Endometrial microvascular endothelial cells (primary cell): Measurements from ENCODE around the gene MIA2. TPM values are rescaled to one million over a fixed set of nuclear protein-coding genes. Genes with fewer than 3 reads are reported as not detected.
"Not testable (repeated sequence)": the region's sequence is repeated elsewhere in the genome, so short reads cannot be mapped to it uniquely, and the experiment has no call there.

ENCODE experiments used
- in situ Hi-C: cut with HindIII; loops from 2 replicates; pipeline ENCODE4 v1.10.0; 2017; ENCODE audit warnings: low sequenced_read_pairs, low pct_unique_long_range_greater_than_20kb; ENCODE audit errors: inconsistent ontology term
- total RNA-seq: library from RNA; depleted of rRNA; stranded (reverse); fragments of >200 nt; gene quantifications from one replicate; pipeline ENCODE4 v1.2.3, GENCODE V29; 2015; ENCODE audit errors: inconsistent ontology term

The MIA2 gene
- total RNA-seq, 1 donor from 2014 or later = 11.6 TPM

DNA sequence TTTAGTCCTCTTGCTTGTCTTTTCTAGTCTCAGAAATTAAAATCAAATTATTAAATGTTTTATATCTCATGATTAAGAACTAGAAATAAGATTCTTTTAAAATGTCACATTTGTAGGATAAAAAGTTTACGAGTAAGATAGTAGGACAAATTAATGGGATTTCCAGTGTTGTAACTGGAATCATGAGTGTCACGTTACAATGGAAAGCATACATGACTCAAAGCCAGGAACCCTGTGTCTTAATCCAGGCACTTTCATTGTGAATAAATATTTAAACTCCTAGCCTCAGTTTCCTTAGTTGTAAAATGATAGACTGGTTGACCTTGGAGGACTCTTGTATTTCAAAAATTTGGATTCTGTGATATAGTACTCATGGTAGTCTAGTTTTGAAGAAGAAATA lies 84.9 kb downstream of the MIA2 start:
- in situ Hi-C loops = no loop called here

DNA sequence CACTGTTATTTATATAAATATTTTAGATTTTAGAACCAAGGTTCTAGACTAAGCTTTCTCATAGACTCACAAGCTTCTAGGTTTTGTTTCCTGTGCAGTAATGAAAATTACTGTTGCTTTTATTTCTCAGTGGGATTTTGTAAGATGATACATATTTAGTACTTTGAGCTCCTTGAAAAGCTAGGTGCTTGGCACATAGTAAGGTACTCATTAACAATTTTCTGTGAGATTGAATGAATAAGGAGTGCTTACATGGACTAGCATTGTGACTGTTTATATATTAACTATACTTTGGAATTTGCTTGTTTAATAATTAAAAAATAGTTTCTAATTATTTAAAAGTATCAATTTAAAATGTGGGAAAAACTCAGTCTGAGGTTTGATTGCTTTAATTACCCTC lies 85.7 kb downstream of the MIA2 start:
- in situ Hi-C loops = no loop called here

DNA sequence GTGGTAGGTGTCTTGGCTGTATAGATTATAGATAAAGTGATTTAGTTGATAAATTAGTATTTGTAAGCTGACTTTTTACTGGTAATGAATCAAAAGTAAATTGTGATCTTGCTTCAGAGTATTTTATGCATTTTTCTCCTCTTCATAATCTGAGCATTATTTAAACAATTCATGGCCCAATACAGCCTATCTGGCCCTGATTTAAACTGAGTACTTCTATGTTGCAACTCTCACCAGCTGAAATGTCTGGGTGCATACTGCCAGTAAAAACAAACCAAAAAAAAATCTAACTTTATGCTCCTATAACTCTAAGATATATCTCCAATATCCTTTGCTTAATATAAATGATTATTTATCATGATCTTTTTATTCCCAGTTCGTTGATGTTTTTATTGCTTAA lies 86.6 kb downstream of the MIA2 start:
- in situ Hi-C loops = no loop called here

DNA sequence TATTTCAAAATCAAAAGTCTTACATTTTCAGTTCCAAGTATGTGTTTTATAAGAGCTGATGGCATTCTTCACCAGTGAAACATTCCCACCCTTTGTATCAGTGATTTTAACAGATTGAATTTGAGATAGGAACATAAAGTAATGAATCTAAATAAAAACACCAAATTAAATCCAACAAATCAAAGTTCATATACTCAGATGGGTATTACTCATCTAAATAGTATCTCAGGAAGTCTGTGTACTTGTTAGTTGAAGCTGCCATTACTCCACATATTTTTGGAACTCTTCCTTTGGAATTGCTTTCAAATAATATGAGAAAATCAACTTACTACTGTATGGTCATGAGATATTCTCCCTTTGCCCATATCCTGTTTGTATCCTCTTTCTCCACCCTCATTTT lies 89.1 kb downstream of the MIA2 start:
- in situ Hi-C loops = no loop called here

DNA sequence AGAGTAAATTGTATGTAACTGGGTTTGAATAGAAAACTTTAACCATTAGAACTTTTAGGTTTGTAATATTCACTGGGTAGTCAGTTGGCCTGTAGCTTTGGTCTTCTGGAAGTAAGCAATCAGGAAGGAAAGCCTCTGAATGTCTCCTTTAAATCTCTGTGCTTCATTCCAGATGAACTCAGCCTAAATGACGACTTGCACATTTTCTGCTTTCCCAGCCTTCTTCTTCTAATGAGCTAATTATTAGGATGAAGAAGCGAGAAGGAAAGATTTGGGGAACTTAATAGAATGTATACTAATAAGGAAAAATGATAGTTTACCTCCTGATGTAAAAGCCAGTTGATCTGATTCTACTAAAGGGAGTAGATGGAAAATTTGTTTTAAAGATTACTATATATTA lies 90.4 kb downstream of the MIA2 start:
- in situ Hi-C loops = no loop called here

DNA sequence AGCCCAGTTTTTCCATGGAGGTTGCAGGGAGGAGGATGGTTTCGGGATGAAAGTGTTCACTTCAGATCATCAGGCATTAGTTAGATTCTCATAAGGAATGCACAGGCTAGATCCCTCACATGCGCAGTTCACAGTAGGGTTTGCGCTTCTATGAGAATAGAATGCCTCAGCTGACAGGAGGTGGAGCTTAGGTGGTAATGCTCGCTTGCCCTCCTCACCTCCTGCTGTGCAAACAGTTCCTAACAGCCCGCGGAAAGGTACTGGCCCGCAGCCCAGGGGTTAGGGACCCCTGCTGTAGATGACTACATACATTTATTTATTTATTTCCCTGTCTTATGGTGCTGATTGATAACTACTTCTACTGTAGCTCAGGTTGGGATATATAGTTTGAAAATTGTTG lies 105.3 kb downstream of the MIA2 start:
- in situ Hi-C loops = no loop called here

DNA sequence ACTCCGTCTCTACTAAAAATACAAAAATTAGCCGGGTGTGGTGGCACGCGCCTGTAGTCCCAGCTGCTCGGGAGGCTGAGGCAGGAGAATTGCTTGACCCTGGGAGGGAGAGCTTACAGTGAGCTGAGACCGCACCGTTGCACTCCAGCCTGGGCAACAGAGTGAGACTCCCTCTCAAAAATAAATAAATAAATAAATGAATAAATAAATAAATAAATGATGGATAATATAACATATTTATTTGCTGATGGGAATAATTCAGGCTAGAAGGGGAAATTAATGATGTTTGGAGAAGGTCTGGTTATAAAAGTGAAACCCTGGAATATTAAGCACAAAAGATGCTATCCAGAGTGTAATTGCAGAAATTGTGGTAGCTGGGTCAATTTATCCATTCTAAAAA lies 107.4 kb downstream of the MIA2 start:
- in situ Hi-C loops = not testable (repeated sequence)

DNA sequence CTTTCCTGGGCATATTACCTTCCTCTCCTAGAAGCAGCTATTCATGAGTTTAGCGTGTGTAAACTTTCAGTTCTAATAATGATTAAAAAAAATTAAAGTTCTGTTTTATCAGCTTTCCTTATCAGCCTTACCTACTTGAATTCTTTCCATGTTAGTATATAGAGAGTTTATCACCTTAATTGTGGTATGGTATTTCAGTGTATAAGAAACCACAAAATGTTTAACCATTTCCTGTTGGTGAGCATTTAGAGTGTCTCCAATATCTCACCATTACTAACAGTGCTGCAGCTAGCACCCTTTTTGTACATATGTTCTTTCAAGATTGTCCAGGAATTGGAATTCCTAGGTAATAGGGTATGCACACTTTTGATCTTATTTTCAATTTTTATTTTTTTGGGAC lies 109.1 kb downstream of the MIA2 start:
- in situ Hi-C loops = no loop called here

DNA sequence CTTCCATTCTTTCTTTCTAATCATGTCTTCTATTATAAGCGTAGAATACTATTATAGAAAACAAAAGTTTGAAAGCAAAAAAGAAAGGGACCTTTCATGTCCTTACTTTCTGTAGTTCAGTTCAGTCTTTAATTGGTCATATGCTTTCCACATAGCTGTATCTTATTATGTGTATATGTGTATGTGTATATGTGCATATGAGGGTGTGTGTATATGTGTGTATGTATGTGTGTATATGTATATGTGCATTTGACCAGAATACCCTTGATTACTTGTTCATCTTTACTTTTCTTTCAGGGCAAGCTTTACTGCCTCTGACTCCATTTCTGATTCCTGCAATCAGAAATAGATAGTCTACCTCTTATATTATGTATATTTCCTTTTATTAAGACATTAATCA lies 109.9 kb downstream of the MIA2 start:
- in situ Hi-C loops = no loop called here

DNA sequence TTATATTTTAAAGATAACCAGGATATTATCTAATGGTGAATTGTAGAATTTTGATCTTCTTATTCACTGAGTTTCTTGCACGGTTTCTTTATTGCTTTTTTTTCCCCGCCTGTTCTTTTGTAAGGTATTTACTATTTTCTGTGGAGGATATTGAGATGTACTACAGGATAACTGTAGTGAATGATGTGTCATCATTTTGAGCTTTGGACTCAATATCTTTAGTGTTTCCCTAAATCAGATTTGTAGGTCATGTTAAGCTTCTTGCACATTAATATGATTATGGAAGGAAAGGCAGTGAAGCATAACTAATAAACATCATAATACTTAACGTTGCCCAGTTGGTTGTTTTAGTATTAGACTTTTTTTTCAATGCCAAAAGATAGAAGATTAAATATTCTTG lies 117.2 kb downstream of the MIA2 start:
- in situ Hi-C loops = no loop called here

DNA sequence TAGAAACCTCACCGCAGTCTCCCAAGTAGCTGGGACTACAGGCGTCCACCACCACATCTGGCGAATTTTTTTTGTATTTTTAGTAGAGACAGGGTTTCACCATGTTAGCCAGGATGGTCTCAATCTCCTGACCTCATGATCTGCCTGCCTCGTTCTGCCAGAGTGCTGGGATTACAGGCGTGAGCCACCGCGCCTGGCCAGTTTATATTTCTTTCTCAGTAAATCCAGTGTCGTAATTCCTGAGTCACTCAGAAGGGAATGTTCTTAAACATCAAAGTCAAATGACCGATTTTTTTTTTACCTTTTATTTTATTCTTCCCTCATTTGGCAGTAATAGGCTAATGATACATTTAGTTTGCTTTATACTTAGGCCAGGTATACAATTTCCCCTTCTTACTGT lies 118.0 kb downstream of the MIA2 start:
- in situ Hi-C loops = no loop called here

DNA sequence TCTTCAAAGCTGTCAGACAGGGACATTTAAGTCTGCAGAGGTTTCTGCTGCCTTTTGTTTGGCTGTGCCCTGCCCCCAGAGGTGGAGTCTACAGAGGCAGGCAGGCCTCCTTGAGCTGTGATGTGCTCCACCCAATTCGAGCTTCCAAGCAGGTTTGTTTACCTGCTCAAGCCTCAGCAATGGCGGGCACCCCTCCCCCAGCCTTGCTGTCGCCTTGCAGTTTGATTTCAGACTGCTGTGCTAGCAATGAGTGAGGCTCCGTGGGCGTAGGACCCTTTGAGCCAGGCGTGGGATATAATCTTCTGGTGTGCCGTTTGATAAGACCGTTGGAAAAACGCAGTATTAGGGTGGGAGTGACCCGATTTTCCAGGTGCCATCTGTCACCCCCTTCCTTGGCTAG lies 125.4 kb downstream of the MIA2 start:
- in situ Hi-C loops = not testable (repeated sequence)

DNA sequence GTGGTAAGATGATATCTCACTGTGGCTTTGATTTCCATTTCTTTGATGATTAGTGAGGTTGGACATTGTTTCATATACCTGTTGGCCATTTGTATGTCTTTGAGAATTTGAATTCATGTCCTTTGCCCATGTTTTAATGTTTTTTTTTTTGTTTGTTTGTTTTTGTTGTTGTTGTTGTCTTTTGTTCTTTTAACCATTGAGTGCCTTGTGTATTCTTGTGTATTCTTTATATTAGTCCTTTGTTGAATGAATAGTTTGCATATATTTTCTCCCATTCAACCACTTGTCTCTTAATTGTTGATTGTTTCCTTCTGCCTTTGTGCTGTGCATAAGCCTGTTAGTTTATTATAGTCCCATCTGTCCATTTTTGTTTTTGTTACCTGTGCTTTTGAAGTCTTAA lies 126.6 kb downstream of the MIA2 start:
- in situ Hi-C loops = no loop called here

DNA sequence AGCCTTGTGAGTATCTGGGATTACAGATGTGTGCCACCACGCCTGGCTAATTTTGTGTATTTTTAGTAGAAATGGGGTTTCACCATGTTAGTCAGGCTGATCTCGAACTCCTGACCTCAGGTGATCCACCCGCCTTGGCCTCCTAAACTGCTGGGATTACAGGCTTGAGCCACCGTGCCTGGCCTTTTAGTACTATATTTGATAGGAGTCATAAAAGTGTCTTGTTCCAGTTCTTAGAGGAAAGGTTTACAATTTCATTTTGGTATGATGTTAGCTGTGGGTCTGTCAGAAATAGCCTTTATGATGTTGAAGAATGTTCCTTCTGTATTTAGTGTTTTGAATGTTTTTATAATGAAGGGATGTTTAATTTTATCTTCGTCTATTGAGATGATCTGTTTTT lies 127.8 kb downstream of the MIA2 start:
- in situ Hi-C loops = not testable (repeated sequence)

DNA sequence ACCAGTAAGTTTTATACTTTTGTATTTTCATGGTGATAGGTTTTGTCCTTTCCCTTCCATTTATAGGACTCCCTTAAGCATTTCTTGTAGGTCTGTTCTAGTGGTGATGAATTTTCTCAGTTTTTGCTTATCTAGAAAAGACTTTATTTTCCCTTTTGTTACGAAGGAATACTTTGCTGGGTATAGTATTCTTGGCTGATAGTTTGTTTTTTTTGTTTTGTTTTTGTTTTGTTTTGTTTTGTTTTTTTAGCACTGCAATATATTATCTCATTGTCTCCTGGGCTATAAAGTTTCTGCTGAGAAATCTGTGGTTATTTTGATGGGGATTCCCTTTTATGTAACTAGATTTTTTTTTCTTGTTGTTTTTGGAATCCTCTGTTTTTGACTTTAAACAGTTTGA lies 130.8 kb downstream of the MIA2 start:
- in situ Hi-C loops = no loop called here

DNA sequence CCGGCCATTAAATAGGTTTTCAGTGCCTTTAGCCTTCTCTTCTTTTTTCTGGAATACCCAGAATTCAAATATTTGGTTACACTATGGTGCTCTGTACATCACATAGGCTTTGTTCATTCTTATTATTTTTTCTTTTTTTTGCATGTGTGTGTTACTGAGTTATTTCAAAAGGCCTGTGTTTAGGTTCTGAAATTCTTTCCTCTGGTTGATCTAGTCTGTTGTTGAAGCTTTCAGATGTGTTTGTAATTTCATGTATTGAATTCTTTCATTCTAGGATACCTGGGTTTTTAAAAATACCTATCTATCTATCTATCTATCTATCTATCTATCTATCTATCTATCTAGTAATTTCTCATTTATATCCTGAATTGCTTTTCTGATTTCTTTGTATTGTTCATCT lies 131.6 kb downstream of the MIA2 start:
- in situ Hi-C loops = no loop called here

DNA sequence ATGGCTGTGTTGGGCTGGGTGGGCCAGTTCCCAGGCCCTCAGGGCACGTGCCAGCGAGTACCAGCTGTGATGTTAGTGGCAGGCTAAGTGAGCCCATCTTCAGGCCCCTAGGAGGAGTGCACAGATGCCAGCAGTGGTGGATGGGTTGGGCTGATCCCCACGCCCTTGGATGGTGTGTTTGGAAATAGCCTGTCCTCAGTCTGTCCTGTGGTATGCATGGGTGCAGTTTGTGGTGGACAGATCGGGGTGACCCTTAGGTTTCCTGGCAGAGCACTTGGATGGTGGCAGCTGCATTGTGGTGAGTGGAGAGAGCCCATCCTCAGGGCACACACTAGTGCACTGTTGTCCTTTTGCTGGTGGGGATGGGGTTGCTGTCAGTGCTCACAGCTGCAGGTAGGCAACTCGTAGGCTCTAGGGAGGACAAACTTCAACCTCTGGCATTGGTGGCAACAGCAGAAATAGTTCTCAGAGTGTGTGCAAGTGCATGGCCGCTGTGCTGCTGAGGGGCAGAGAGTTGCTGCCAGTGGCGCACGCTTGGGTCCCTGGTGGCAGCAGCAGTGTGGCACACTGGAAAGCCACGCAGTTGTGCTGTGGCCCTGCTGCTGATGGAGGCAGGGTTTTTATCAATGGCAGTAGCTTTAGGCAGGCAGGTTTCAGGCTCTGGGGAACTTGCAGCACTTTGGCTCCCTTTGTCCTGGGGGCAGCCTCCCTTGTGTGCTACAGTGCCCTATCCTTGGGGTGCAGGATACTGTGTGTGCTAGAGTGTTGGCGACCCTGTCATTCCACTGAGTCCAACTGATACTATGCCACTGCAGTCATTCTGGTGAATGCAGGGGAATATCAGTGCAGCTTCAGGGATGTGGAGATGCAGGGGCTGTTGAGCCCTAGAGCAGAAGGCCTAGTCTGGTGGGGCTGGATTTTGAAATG lies 133.0 kb downstream of the MIA2 start:
- in situ Hi-C loops = no loop called here

DNA sequence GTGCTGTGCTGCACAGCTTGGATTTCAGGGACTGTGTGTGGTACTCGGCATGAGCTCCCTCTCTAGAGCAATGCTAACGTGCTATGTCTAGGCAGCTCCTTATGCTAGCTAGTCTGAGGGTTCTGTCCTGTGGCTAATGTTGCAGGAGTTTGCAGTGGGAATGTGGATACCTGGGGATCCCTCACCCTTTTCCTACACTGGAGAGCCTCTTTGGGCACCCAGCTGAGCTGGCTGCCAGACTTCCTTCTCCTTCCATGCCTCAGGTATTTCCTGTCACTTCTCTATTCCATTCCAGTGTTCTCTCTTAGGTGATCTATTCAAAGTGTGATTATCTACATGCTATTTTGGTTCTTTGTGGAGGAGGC lies 133.7 kb downstream of the MIA2 start:
- in situ Hi-C loops = no loop called here

DNA sequence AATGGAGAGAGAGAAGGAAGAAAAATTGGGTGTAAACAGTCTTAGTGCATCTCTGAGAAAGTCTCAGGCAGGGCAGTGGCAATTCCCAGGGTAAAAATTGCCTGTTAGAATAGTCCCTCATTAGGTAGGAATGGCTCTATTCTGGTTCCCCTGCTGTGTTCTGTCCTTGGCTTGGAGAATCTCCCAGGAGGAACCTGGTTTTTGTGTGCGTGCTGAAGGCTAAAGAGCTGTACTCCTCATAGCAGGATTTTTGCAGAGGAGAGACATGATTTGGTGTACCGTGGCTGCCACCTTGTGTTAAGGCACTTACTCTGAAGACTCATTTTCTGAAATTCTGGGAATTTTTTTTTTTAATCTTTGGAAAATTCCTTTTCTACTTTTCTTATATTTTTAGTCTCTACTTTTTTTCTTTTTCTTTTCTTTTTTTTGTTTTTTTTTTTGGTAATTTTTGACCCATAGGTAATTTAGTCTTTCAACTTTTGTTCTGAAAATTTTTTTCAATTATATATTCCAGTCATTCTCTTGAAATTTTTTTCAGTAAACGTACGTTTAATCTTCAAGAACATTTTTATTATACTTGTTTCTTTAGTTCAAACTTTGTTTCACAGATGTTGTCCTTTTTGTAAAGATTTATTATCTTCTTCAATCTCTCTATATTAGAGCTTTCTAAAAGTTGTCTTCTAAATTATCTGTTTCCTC lies 134.7 kb downstream of the MIA2 start:
- in situ Hi-C loops = no loop called here

DNA sequence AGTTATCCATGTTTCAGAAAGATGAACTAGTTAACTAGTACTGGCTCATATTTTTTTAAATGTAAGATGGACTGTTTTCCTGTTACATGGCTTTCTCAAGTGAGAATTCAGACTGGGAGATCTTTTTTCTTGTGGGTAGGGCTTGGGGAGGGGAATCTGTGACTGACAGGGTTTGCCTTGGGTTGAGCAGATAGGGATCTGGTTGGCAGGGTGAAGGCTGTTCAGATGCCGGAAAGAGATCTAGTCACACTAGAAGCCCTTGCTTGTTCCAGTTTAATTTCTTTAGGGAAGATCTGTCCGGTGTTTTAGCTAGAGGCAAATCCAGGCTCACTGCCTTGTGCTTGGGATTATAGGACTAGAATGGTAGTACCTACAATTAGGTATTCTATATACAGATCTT lies 135.3 kb downstream of the MIA2 start:
- in situ Hi-C loops = no loop called here
